HG03064 (cell line): ENCODE measurements around the gene DNM3.
"Not testable (repeated sequence)": the region's sequence is repeated elsewhere in the genome, so short reads cannot be mapped to it uniquely, and the experiment has no call there.

ENCODE experiments used
- ATAC-seq: cut with Tn5 transposase; IDR thresholded peaks from one replicate; pipeline ENCODE4 v1.9.1; 2021; ENCODE audit warnings: low read depth; ENCODE audit not compliant: unreplicated experiment

The DNM3 gene

DNA sequence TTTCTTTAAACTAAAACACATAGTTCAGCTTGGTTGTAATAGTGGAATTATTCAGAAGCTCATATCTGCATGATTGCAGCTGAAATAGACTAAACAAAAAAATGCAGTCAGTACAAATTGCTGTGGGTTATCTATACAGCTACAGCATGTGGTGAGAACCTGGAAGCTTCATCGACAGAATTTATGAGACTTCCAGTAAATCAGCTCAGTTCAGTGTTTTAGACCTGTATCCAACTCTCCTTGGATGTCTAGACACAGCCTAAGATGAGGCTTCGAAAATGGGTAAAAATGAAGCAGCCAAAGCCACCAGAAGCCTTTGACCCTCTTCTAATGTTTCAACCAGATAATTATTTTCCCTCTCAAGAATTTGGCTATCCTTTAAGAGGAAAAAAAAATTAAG, 452.1 kb downstream of the DNM3 start:
- ATAC-seq, result no peak

DNA sequence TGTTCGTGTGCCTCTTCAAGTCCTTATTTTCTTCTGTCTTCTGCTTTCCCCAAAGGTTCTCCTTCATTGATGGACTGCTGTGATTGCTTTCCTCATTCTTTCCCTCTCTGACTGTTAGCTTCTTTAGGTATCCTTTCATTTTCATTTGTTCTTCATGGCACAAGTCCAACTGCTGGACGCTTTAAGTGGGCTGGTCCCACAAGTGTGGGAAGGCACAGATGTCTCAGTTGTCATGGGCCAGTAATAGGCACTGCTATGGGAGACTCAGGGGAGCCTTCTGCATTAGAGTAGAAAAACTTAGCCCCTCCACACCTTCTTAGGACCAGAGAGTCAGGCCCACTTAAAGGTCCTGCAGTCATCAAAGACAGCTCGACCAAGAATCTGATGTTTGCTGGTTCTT, 456.8 kb downstream of the DNM3 start:
- no peak for ATAC-seq

DNA sequence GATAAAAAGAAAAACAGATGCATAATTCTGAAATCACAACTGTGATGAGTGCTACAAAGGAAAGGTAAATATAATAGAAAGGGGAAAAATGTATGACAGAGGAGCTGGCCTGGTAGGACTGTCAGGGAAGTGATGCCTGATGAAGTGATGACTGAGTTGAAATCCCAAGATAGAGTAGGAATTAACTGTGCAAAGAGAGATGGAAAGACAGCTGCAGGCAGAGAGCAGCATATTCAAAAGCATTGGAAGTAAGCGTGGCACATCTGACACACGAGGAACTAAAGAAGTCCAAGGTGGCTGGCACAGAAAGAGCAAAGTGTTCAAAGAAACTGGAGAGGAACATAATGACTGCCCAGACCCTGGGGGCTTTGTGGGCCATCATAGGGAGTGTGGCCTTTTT, 457.6 kb downstream of the DNM3 start:
- no peak for ATAC-seq

DNA sequence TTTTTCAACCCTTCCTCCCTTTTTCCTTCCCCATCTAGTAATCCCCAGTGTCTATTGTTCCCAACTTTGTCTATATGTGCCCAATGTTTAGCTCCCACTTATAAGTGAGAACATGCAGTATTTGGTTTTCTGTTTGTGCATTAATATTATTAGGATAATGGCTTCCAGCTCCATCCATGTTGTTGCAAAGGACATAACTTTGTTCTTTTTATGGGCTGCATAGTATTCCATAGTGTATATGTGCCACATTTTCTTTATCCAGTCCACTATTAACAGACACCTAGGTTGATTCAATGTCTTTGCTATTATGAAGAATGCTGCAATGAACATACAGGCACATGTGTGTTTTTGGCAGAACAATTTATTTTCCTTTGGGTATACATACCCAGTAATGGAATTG, 458.2 kb downstream of the DNM3 start:
- ATAC-seq, result no peak

DNA sequence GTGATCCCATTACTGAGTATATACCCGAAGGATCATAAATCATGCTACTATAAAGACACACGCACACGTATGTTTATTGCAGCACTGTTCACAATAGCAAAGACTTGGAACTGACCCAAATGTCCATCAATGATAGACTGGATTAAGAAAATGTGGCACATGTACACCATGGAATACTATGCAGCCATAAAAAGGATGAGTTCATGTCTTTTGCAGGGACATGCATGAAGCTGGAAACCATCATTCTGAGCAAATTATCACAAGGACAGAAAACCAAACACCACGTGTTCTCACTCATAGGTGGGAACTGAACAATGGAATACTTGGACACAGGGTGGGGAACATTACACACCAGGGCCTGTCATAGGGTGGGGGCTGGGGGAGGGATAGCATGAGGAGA, 466.2 kb downstream of the DNM3 start:
- ATAC-seq, result not testable (repeated sequence)

DNA sequence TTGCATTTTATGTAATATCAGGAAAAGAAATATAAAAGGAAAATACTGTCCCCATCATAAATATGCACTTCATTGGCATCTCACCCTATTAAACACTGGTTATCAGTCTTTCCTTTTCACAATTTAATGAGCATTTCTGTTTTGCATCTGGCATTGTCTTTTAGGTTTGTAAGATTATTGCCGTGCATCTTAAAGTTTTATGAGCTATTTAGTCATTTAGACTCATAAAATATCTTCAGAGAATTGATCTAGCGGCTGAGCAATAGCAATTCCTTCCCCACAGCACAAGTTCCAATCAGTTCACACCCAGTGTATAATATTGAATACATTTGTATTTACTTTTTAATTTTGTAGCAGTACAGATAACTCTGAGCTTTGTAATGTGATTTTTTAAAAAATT, 466.8 kb downstream of the DNM3 start:
- ATAC-seq, result no peak

DNA sequence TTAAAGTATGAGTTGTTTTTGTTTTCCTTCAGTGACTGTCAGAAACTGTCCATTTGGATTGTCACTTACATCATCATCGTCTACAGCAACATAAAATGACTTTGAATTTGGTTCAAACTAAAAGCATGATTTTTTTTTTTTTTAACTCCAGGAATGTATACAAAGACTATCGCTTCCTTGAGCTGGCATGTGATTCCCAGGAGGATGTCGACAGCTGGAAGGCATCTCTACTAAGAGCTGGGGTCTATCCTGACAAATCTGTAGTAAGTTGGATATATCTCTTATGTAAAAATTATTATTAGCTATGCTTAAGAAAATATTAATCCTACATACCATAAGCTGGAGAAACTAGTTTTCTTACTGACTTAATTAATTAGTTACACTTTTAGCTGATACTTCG, 467.3 kb downstream of the DNM3 start:
- no peak for ATAC-seq

DNA sequence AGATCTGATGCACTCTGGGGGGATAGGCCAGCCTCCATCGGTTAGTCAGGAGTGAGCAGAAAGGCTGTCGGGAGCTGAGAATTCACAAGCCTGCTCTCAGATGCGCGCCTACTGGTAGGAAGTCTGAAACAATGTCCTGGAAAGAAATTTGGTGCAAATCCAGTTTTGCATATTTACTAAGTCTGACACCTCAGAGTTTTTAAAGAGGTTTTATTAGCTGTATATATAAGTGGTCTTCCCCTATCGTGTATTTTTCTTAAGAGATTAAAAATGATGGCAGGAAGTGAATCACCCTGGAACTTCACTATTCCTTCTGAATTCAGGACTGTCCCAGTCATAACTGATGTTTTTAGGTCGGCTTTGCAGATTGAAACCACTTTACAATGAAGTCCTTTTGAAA, 479.4 kb downstream of the DNM3 start:
- ATAC-seq, result no peak

DNA sequence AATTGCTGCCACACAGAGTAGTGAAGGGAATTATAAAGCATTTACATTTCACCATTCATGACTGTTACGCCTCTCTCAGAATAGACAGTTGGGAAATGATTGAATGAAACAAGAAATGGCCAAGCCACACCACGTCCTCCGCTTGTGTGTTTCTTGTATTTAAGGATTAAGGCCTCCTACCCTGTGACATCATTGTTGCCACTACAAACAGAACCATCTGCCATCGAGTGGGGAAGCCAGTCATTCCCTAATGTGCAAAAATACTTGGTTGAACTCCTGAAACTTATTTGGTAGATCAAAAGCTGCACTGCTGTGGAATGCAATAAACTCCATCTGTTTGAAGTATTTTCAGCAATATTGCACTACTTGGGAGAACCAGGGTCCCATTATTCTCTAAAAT, 480.2 kb downstream of the DNM3 start:
- ATAC-seq, result no peak

DNA sequence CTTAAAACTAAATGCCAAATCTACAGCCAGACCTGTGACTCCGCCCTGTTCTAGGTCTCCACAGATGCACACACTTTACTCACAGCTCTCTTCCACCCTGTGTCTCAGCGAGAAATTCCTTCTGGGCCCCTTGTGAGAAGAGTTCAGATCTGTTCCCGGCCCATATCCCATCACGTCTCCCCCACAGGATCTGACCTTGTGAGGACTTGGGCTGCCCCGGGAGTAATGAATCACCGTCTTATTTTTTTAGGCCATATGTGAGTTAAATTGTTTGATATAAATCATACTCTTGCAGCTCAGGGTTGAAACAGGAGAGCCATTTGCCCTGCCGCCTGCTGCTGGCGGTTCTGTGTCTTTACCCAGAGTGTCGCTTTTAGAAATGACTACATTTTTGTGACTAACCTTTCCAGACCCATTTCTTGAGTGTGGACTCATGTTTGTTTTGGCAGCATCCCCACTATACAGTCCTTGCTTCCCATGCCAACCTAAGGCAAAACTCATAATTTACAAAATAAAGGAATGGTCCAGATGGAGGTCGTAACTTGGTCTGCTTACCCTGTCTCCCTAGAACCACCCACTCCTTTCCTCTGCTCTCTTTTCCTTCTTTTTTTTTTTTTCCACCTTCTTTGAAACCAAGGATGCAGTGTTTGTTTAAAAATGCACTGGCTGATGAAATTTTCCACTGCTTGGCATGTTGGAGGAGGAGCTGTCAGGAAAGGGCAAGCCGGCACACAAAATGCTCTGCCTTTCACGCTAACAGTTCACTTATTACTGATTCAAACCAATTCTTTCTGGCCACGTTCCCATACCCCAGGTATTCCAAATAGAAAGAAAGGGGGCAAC, 481.1 kb downstream of the DNM3 start:
- ATAC-seq, result no peak

DNA sequence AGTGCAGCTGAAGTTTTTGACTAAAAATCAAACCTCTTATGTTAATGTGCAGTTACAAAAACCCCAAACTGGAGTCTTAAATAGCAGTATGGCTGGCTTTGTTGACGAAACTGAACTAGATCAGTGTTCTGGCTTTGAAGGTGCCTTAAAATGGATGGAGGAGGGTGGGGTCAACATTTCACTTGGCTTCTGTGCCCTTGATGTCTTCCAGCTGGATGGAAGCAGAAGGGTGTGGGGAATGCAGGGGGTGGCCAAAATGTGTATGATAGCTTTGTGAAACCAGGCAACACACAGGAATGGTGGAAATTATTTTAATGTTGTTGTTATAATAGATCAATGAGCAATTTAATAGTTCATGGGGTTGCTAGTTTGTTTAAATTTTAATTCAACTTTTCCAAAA, 482.4 kb downstream of the DNM3 start:
- ATAC-seq, result no peak

DNA sequence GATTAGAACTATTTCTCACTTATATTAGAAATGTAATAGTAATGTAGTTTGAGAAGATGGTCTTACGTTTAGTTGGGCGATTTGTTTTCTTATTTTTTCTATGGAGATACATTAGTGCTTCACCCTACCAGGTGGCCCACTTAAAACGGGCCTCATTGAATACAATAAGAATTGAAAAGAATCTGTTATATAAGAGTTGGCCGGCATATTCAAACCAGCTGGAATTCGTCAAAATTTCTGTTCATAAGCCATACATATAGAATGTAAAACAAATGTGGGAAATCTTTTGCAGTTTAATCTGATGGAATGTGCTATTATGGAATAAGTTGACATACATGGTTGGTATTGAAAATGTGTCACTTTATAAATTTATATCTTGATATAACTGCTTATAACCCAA, 482.8 kb downstream of the DNM3 start:
- ATAC-seq, result no peak

DNA sequence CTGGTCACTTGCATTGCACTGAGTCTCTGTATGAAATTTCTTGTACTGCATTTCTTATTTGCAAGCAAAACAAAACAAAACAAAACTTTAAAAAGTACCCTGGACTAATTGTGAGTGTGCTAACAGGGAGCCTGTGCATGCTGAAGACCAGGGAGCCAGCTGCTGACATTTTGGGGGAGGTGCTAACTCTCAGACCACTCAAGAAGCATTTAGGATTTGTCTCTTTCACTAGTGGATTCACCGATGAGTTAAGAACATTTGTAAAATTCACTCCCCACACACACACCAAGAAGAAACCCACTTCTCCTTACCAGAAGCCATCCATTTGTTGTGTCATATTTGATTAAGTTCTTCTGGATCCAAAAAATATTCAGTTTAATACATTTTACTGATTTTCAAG, 483.5 kb downstream of the DNM3 start:
- ATAC-seq, result no peak

DNA sequence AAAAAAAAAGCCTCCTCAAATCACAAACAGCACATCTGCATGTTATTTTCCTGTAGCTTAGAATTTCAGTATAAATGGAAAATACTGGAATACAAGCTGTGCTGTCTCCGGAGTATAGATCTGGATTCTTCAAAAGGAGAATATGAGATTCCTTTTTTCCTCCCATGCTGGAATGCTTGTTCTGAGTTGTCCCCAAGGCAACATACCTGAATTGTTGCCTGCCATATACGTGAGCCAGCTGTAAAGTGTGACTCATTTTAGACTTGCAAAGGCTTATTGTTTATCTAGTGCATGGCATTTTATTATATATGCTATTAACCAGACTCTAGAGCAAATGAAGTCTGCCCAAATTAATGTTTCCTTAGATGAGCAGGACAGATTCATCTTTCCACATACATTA, 484.2 kb downstream of the DNM3 start:
- no peak for ATAC-seq

DNA sequence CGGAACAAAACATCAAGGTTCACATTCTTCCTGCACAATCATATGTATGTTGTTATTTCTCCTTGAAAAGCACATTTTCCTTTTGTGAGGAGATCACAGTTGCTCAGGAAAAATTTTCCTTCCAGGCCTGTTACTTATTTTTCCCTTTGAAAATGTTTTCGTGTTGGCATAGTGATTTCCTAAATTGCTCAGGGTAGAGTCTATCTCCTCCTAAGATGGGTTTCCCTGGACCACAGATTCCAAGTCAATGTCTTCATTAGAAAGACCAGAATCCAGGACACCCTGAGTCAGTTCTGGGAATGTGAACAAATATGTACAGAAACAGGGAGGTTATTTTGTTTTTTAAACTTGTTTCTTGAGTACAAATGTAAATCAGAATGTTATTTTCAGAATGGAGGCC, 484.8 kb downstream of the DNM3 start:
- ATAC-seq, result no peak

DNA sequence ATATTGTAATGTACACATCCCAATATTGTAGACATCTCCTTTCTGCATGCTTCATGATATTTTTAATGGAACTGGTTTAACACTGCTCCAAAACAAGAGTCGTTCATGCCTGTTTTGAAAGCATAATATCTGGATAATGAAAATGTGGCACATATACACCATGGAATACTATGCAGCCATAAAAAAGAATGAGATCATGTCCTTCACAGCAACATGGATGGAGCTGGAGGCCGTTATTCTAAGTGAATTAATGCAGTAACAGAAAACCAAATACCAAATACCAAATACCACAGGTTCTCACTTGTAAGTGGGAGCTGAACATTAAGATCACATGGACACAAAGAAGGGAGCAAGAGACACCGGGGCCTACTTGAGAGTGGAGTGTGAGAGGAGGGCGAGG, 487.0 kb downstream of the DNM3 start:
- ATAC-seq, result no peak

DNA sequence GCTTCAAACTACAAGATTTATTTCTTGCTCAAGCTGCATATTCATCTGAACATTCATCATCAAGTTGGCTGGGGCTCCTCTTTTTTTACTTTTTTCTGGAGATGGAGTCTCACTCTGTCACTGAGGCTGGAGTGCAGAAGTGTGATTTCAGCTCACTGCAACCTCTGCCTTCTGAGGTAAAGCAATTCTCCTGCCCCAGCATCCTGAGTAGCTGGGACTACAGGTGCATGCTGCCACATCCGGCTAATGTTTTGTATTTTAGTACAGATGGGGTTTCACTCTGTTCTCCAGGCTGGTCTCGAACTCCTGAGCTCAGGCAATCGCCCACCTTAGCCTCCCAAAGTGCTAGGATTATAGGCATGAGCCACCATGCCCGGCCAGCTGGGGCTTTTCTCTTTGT, 490.9 kb downstream of the DNM3 start:
- ATAC-seq, result no peak

DNA sequence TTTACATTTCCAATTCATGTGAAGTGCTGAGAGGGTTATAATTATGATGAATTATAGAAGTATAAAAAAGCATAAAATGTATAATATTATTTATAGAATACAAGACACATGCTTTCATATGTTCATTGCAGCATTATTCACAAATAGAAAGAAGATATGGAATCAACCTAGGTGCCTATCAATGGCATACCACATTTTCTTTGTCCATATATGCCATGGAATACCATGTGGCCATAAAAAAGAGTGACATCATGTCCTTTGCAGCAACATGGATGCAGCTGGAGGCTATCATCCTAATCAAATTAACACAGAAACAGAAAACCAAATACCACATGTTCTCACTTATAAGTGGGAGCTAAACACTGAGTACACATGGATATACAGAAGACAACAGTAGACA, 494.1 kb downstream of the DNM3 start:
- no peak for ATAC-seq

DNA sequence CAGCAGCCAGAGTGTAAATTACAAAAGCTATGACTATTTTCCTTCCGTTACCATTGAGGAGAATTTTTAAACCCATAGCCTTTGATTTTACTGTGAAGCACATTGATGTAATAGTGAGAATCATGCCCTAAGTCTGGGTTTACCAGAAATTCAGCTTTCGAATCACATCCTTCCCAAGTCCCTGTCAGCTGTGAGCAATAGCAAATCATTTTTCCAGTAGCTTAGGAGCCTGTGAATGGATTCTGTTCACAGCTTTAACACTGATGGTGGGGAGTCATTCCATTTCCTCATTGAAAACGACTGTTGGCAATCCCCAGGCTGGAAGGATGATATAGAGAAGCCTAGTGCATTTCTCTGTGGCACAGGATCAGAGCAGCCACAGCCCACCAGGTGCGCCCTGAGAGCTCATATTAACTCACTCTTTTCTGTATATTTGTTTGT, 497.0 kb downstream of the DNM3 start:
- no peak for ATAC-seq

DNA sequence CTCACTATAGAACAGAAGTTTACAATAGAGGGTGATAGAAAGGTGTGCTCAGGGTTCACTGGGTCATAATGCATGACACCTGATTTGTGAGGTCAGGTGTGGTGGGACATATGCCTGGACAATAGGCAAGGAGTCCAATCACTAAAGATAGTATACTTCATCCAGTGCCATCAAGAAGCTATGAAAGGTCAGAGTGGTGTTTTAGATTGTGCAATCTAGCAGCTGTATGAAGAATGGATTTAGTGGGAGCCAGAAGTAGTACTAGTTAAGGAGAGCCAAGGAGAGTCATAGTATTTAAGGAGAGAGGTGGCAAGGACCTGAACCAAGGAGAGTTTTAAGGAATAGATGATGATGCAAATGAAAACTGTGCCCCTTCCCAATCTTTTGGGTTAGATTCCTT, 498.5 kb downstream of the DNM3 start:
- no peak for ATAC-seq

DNA sequence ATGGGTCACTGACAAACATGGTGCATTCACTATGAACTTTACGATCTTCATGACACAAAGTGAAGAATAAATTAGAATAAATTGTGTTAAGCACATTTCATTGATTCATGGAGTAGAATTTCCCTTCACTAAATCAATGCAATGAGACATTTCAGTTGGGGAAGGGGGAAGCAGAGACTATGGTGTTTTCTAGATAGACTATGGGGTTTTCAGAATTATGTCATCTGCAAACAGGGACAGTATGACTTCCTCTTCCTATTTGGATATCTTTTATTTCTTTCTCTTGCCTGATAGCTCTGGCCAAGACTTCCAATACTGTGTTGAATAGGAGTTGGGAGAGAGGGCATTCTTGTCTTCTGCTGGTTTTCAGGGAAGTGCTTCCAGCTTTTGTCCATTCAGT, 499.2 kb downstream of the DNM3 start:
- ATAC-seq, result no peak

DNA sequence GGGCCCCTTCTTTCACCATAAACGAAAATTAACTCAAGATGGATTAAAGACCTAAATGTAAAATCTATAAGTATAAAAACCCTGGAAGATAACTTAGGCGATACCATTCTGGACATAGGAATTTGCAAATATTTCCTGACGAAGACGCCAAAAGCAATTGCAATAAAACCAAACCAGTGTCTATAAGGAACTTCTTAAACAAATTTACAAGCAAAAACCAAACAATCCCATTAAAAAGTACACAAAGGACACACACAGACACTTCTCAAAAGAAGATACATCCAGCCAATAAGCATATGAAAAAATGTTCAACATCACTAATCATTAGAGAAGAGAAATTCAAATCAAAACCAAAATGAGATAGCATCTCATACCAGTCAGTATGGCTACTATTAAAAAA, 500.4 kb downstream of the DNM3 start:
- ATAC-seq, result no peak
